GM12875 (cell line): ENCODE measurements around the gene MAPK8IP3.
"Not testable (repeated sequence)": the region's sequence is repeated elsewhere in the genome, so short reads cannot be mapped to it uniquely, and the experiment has no call there.

Source experiments
- H3K4me3 ChIP-seq: one replicate; pipeline ENCODE4 v1.5.1; 2011; ENCODE audit warnings: low read depth, low read length, control low read depth
- CTCF ChIP-seq: IDR thresholded peaks from 2 replicates; pipeline ENCODE4 v1.5.1; 2011; ENCODE audit warnings: low read depth, mild to moderate bottlenecking, control low read depth, inconsistent platforms, low read length, moderate library complexity, borderline replicate concordance; ENCODE audit not compliant: insufficient read depth

The MAPK8IP3 gene

GRCh38 chr16:1731603-1732002 lies 25.6 kb downstream of the MAPK8IP3 start:
- H3K4me3 ChIP-seq, result no peak overlapping the region
- no peak for TF ChIP-seq CTCF

GRCh38 chr16:1732071-1732470 lies 26.1 kb downstream of the MAPK8IP3 start:
- no peak overlapping the region for H3K4me3 ChIP-seq
- TF ChIP-seq CTCF, result no peak

GRCh38 chr16:1732551-1732987 lies 26.6 kb downstream of the MAPK8IP3 start:
- not testable (repeated sequence) for H3K4me3 ChIP-seq

- TF ChIP-seq CTCF, result no peak
- no peak overlapping the region for H3K4me3 ChIP-seq
Observed at GRCh38 chr16:1734123-1734522, 28.1 kb downstream of the MAPK8IP3 start.

GRCh38 chr16:1734816-1735215 lies 28.8 kb downstream of the MAPK8IP3 start:
- TF ChIP-seq CTCF, result no peak
- no peak overlapping the region for H3K4me3 ChIP-seq

GRCh38 chr16:1740234-1740633 lies 34.2 kb downstream of the MAPK8IP3 start:
- H3K4me3 ChIP-seq, result no peak overlapping the region
- no peak for TF ChIP-seq CTCF

GRCh38 chr16:1740781-1741490 lies 34.9 kb downstream of the MAPK8IP3 start:
- TF ChIP-seq CTCF, result no peak
- no peak overlapping the region for H3K4me3 ChIP-seq

GRCh38 chr16:1741553-1742165 lies 35.7 kb downstream of the MAPK8IP3 start:
- TF ChIP-seq CTCF, result no peak
- H3K4me3 ChIP-seq, result no peak overlapping the region
